Measurements from ENCODE around the gene NAV2.
"Not testable (repeated sequence)": the region's sequence is repeated elsewhere in the genome, so short reads cannot be mapped to it uniquely, and the experiment has no call there.

The NAV2 gene

GRCh38 chr11:20000351-20001134, 287.9 kb downstream of the NAV2 start:
- in situ Hi-C loops (cut with MboI; ENCODE audit: low pct_unique_long_range_greater_than_20kb, low sequenced_read_pairs, unreplicated experiment), result no loop called here
- TF ChIP-seq, protein P1, sequence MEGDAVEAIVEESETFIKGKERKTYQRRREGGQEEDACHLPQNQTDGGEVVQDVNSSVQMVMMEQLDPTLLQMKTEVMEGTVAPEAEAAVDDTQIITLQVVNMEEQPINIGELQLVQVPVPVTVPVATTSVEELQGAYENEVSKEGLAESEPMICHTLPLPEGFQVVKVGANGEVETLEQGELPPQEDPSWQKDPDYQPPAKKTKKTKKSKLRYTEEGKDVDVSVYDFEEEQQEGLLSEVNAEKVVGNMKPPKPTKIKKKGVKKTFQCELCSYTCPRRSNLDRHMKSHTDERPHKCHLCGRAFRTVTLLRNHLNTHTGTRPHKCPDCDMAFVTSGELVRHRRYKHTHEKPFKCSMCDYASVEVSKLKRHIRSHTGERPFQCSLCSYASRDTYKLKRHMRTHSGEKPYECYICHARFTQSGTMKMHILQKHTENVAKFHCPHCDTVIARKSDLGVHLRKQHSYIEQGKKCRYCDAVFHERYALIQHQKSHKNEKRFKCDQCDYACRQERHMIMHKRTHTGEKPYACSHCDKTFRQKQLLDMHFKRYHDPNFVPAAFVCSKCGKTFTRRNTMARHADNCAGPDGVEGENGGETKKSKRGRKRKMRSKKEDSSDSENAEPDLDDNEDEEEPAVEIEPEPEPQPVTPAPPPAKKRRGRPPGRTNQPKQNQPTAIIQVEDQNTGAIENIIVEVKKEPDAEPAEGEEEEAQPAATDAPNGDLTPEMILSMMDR (IDR thresholded peaks at IDR 0.05; ENCODE audit: extremely low read depth, insufficient read depth, missing control alignments), result no peak
- DNase-seq (ENCODE audit: low spot score), result no peak

GRCh38 chr11:20002312-20003216, 289.9 kb downstream of the NAV2 start:
- no peak for DNase-seq (ENCODE audit: low spot score)
- TF ChIP-seq, protein P1 (IDR thresholded peaks at IDR 0.05; ENCODE audit: extremely low read depth, insufficient read depth, missing control alignments), result no peak
- in situ Hi-C loops (cut with MboI; ENCODE audit: low pct_unique_long_range_greater_than_20kb, low sequenced_read_pairs, unreplicated experiment), result no loop called here

- TF ChIP-seq, protein P1 (IDR thresholded peaks at IDR 0.05; ENCODE audit: extremely low read depth, insufficient read depth, missing control alignments), result no peak
- DNase-seq (ENCODE audit: low spot score), result no peak
These were observed 290.7 kb downstream of the NAV2 start for GRCh38 chr11:20003351-20003750.

DNA sequence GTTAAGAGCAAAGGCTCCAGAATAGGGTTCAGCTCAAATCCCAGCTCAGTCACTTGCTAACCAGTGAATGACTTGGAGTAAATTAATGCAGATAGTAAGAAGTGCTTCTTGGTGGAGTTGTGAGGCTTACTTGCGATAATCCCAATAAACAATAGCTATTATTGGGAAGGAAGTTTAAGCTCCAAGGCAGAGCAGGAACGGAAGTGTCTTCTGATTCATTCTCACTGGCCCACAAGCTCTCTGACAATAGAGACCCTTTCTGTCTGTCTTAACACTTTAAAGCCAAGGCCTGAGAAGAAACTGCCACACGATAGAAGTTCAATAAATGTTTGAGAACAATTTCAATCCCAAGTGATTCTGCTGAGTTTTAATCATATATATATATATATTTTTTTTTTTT, 292.2 kb downstream of the NAV2 start:
- in situ Hi-C loops (cut with MboI; ENCODE audit: low pct_unique_long_range_greater_than_20kb, low sequenced_read_pairs, unreplicated experiment), result no loop called here
- no peak for DNase-seq (ENCODE audit: low spot score)
- TF ChIP-seq, protein P1 (IDR thresholded peaks at IDR 0.05; ENCODE audit: extremely low read depth, insufficient read depth, missing control alignments), result no peak

More at GRCh38 chr11:20003351-20003750, 290.7 kb downstream of the NAV2 start:
- in situ Hi-C loops (cut with MboI; ENCODE audit: low pct_unique_long_range_greater_than_20kb, low sequenced_read_pairs, unreplicated experiment), result no loop called here

GRCh38 chr11:20005747-20006146, 293.1 kb downstream of the NAV2 start:
- DNase-seq (ENCODE audit: low spot score), result no peak
- in situ Hi-C loops (cut with MboI; ENCODE audit: low pct_unique_long_range_greater_than_20kb, low sequenced_read_pairs, unreplicated experiment), result no loop called here
- TF ChIP-seq, protein P1 (IDR thresholded peaks at IDR 0.05; ENCODE audit: extremely low read depth, insufficient read depth, missing control alignments), result no peak

GRCh38 chr11:20006618-20007017, 294.0 kb downstream of the NAV2 start:
- in situ Hi-C loops (cut with MboI; ENCODE audit: low pct_unique_long_range_greater_than_20kb, low sequenced_read_pairs, unreplicated experiment), result not testable (repeated sequence)

GRCh38 chr11:20007386-20007785, 294.7 kb downstream of the NAV2 start:
- in situ Hi-C loops (cut with MboI; ENCODE audit: low pct_unique_long_range_greater_than_20kb, low sequenced_read_pairs, unreplicated experiment), result no loop called here
- TF ChIP-seq, protein P1 (IDR thresholded peaks at IDR 0.05; ENCODE audit: extremely low read depth, insufficient read depth, missing control alignments), result no peak

More at GRCh38 chr11:20006618-20007017, 294.0 kb downstream of the NAV2 start:
- DNase-seq (ENCODE audit: low spot score), result not testable (repeated sequence)

More at GRCh38 chr11:20007386-20007785, 294.7 kb downstream of the NAV2 start:
- no peak for DNase-seq (ENCODE audit: low spot score)

Data from GM13977 (cell line).